Hematopoietic multipotent progenitor cell treated with erythropoietin and hydrocortisone succinate and interleukin-3 and kit ligand, for 17 days (in vitro differentiated cells): Measurements from ENCODE around the gene RASSF7.

Experiments
- DNase-seq: peaks from one replicate; pipeline ENCODE4 v3.0.0-alpha.2; 2015; ENCODE audit warnings: low spot score

RASSF7 gene

DNA sequence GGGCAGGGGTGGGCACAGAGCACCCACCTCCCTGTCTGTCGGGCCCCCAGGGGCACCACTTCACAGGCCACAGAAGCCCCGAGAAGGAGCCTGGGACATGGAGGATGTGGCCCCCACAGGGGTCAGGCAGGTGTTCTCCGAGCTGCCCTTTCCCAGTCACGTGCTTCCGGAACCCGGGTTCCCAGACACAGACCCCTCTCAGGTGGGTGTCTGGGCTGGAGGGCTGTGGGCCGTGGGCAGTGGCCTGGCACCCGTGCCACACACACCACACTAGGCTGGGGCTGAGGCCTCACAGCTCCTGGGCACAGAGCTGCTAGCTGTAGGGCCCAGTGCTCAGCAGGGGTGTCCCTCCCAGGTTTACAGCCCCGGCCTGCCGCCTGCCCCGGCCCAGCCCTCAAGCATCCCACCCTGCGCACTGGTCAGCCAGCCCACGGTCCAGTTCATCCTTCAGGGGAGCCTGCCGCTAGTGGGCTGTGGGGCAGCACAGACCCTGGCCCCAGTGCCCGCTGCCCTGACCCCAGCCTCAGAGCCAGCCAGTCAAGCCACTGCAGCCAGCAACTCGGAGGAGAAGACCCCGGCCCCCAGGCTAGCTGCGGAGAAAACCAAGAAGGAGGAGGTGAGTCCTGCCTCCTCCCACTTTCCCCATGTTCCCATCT is 49.5 kb downstream of the RASSF7 start:
- DNase-seq, result no peak

DNA sequence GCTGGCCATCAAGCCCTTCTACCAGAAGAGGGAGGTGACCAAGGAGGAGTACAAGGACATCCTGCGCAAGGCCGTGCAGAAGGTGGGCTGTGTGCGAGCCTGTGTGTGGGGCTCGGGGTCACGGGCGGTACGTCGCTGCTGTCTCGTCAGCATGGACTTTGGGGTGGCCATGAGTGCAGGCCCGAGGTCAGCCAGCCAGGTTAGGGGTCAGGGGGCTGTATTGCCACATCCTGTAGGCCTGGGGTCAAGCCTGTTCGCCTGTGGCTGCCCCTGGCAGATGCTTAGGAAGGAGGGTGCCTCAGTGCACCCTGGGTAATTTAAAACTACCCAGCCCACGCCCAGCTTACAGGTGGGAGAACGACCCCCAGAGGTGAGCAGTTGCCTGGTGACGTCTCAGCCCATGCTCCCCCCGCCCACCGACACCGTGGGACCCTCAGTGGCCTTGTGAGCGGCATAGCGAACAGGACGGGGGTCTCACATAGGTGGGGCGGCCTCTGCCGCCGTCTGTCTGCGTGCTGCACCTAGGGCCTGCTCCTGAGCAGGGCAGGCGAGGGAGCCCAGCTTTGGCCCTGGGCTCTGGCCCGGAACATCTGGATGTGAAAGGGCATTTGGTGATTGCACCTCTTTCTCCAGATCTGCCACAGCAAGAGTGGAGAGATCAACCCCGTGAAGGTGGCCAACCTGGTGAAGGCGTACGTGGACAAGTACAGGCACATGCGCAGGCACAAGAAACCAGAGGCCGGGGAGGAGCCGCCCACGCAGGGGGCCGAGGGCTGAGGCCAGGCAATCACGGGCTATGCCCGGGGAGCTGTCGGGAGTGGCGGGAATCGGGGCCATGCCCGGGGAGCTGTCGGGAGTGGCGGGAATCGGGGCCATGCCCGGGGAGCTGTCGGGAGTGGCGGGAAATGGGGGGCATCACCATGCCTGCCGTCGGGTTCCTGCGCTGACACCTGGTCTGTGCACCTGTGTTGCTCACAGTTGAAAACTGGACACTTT is 50.5 kb downstream of the RASSF7 start:
- no peak for DNase-seq

DNA sequence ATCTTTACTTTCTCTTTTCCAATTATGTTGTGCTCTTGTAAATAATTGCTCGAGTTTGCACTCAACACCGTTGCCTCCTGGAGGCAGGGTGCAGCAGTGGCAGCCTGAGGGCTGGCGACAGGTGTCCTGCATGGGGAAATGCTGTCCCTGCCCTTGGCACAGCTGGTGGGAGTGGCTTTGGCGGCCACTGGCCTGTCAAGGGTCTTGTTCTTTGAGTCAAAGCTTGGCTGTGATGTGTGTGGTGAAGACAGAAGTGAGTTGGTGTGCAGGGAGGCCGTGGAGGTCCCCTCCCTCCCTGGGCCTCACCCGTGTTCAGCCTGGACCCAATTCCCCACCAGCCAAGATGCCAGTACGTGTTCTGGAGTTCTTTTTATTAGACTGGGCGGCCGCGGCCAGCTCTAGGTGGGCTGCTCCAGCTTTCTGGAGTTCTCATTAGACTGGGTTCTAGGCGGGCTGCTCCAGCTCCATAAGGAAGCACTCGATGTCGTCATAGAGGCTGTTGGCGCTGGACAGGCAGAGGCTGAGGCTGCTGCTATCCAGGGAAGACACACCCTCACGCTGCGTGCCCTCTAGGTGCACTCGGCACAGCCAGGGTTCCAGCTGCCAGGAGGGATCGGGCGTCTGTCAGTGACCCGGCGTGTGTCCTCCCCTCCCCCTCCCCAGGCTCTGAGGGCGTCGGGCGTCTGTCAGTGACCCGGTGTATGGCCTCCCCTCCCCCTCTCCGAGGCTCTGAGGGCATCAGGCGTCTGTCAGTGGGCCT is 51.6 kb downstream of the RASSF7 start:
- DNase-seq, result no peak

GRCh38 chr11:612961-613300 is 52.2 kb downstream of the RASSF7 start:
- DNase-seq, result no peak

- DNase-seq, result peak; percentile 19
Measured at GRCh38 chr11:613369-613968, 52.7 kb downstream of the RASSF7 start.
